Omental fat pad (tissue), 4 donors: Measurements from ENCODE around the gene SYNE2. TPM values are rescaled to one million over a fixed set of nuclear protein-coding genes. Genes with fewer than 3 reads are reported as not detected.
"Not testable (repeated sequence)": the region's sequence is repeated elsewhere in the genome, so short reads cannot be mapped to it uniquely, and the experiment has no call there.

Source experiments
- ATAC-seq: fragments of 150-250 bp; one replicate; pipeline ENCODE4 v1.9.1; 2016; ENCODE audit warnings: mild to moderate bottlenecking, moderate library complexity; ENCODE audit not compliant: low FRiP score
- DNase-seq: peaks from one replicate; pipeline ENCODE4 v3.0.0-alpha.2; 2019; ENCODE audit warnings: low spot score
- total RNA-seq, 4 donors: library from RNA; depleted of rRNA; stranded (reverse); fragments of >200 nt; gene quantifications; one replicate each; pipeline ENCODE4 v1.1.0, GENCODE V29; 2016
- TF ChIP-seq, protein P1 (sequence below), 3 donors: fragments of 450-650 bp; IDR thresholded peaks; one replicate each; pipeline ENCODE4 v1.5.1; 2016 to 2017; ENCODE audit warnings: antibody characterized with exemption in 3 of 3, mild to moderate bottlenecking in 3 of 3, moderate library complexity in 2 of 3

The SYNE2 gene
- total RNA-seq, 4 donors from 2014 or later, result 162 to 274 (median 207) TPM

DNA sequence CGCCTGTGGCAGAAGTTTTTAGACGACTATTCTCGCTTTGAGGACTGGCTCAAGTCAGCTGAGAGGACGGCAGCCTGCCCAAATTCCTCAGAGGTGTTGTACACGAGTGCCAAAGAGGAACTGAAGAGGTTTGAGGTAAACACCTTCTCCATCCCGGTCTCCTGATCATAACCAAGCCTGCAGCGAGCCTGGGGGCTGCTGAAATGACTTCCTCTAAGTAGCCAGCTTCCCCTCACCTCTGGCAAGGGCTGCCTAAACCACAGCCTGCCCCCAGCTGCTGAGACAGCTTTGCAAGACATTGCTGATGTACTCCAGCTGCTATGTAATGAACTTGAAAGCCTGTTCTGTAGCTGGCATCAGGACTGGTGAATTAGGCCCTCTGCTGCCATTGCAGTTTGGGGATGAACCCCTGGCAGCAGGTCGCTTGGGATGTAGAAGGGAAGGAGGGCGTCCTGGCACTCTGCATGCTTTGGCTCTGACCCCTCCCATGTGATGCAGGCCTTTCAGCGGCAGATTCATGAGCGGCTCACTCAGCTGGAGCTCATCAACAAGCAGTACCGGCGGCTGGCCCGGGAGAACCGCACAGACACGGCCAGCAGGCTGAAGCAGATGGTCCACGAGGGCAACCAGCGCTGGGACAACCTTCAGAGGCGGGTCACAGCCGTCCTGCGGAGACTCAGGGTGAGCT, 356.8 kb downstream of the SYNE2 start:
- ATAC-seq (no peak), DNase-seq (no peak)
- TF ChIP-seq, protein P1, sequence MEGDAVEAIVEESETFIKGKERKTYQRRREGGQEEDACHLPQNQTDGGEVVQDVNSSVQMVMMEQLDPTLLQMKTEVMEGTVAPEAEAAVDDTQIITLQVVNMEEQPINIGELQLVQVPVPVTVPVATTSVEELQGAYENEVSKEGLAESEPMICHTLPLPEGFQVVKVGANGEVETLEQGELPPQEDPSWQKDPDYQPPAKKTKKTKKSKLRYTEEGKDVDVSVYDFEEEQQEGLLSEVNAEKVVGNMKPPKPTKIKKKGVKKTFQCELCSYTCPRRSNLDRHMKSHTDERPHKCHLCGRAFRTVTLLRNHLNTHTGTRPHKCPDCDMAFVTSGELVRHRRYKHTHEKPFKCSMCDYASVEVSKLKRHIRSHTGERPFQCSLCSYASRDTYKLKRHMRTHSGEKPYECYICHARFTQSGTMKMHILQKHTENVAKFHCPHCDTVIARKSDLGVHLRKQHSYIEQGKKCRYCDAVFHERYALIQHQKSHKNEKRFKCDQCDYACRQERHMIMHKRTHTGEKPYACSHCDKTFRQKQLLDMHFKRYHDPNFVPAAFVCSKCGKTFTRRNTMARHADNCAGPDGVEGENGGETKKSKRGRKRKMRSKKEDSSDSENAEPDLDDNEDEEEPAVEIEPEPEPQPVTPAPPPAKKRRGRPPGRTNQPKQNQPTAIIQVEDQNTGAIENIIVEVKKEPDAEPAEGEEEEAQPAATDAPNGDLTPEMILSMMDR (IDR thresholded peaks at IDR 0.05), result no peak

DNA sequence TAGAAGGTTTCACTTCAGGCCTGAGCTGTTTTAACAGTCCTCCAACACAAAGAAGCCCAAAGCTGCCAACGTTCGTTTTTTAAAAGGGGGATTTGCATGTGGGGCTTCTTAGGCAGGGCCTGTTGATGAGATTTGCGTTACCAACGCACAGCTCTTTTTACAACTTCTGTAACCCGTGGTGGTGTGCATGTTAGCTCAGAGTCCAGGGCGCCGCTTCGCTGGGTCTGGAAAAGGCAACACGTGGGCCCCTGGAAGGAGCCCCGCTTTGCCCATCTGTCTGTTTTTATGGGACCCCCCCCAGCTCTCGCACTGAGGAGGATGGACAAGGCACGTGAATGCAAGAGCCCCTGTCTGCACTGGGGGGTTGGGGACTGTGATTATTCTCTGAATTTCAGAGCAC, 357.4 kb downstream of the SYNE2 start:
- no peak for DNase-seq
- TF ChIP-seq, protein P1 (IDR thresholded peaks at IDR 0.05), result no peak
- no peak for ATAC-seq

DNA sequence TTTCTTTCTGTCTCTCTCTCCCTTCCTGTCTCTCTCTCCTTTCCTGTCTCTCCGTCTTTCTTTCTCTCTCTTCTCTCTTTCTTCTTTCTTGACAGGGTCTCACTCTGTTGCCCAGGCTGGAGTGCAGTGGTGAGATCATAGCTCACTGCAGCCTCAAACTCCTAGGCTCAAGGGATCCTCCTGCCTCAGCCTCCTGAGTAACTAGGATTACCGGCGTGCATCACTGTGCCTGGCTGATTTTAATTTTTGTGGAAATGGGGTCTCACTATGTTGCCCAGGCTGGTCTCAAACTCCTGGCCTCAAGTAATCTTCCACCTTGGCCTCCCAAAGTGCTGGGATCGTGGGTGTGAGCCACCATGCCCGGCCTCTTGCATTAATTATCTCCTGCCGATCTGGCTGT, 358.1 kb downstream of the SYNE2 start:
- not testable (repeated sequence) for ATAC-seq, DNase-seq

DNA sequence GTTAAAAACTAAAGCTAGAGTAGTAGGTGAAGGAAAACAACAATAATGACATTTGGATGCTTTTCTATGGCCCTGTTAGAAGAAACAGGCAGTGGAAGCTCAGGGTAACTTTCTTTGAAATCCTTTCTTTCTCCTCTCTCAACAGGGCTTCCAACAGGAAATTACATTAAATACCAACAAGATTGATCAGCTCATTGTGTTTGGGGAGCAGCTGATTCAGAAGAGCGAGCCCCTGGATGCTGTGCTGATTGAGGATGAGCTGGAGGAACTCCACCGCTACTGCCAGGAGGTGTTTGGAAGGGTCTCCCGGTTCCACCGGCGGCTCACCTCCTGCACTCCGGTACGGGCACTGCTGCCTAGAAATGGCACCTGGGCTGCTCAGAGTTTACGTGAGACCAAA, 359.9 kb downstream of the SYNE2 start:
- DNase-seq (no peak), ATAC-seq (no peak)
- TF ChIP-seq, protein P1 (IDR thresholded peaks at IDR 0.05), result no peak

DNA sequence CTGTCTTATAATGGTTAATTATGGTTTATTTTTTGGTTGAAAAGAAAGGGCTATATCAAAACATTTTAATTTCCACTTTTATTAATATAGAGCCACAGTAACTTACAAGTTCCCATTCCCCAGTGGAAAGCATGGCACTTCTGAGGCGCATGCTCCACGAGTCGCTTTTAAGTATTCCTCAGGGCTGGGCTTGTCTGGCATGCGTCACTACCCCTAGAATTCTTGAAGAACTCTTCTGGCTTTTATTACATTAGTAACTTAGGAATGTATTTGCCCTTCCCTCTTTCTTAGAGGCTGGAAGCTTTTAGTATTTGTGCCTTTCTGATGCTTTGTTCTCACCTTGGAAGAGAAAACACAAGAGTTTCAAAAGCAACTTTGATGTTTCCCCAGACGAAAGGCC, 360.3 kb downstream of the SYNE2 start:
- no peak for DNase-seq
- ATAC-seq, result no peak
- TF ChIP-seq, protein P1 (IDR thresholded peaks at IDR 0.05), result no peak

DNA sequence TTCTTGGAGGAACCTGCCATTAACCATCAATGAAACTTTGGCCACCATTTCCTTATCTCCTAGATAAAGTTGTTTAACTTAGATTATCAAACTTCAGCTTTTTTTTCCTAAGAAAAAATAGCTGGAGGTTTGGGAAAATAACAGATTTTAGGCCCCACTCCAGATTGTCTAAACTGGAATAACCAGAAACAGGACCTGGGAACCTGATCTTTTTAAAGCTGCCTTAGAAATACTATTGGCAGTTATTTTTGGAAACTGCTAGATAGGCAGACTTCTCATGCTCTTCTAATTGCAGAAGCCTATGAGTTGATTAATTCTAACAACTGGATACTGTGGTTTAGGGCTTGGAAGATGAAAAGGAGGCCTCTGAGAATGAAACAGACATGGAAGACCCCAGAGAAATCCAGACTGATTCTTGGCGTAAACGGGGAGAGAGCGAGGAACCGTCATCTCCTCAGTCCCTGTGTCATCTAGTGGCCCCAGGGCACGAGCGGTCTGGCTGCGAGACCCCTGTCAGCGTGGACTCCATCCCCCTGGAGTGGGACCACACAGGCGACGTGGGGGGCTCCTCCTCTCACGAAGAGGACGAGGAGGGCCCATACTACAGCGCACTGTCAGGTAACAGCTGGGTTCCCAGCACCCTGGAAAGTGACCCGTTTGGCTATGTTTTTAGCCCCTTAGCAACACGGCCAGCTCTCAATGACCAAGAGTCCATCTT, 361.2 kb downstream of the SYNE2 start:
- TF ChIP-seq, protein P1 (IDR thresholded peaks at IDR 0.05), result no peak
- ATAC-seq (no peak), DNase-seq (no peak)

DNA sequence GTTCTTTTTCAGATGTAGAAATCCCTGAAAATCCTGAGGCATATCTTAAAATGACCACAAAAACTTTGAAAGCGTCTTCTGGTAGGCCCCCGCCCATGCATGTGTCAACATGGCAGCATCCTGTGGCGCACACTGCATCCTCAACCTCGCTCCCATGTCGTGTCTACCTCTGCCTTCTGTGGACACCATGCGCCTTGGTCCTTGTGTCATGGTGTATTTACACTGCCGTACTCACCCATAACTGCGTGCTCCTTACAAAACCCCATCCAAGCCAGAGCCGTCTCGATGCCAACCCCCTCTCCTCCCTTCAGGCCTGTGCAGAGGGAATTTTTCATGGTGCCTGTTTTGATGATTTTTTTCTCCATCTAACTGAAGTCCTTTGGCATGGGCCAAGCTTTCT, 362.5 kb downstream of the SYNE2 start:
- no peak for ATAC-seq
- no peak for DNase-seq
- TF ChIP-seq, protein P1 (IDR thresholded peaks at IDR 0.05), result no peak
